Dermis microvascular lymphatic vessel endothelial cell (primary cell): ENCODE measurements around the gene FMN2. TPM values are rescaled to one million over a fixed set of nuclear protein-coding genes. Genes with fewer than 3 reads are reported as not detected.

Source experiments
- DNase-seq, 2 donors: peaks; one replicate each; pipeline versions ENCODE4 v3.0.0 to v3.0.0-alpha.2; 2010; ENCODE audit warnings: low read depth in 2 of 2
- total RNA-seq: library from RNA; depleted of rRNA; stranded (reverse); fragments of >200 nt; gene quantifications from 2 replicates; pipeline ENCODE4 v1.2.1, GENCODE V29; 2014

Gene FMN2
- total RNA-seq, 1 donor from 2014 or later = not detected

- DNase-seq = no peak
Observed at GRCh38 chr1:240423246-240423924, 331.7 kb downstream of the FMN2 start.

- no peak for DNase-seq
Observed at GRCh38 chr1:240424740-240425464, 333.2 kb downstream of the FMN2 start.

GRCh38 chr1:240426051-240426450, 334.4 kb downstream of the FMN2 start:
- DNase-seq = no peak

- DNase-seq = no peak
Observed at GRCh38 chr1:240435996-240436566, 344.4 kb downstream of the FMN2 start.

GRCh38 chr1:240441669-240442068, 350.0 kb downstream of the FMN2 start:
- no peak for DNase-seq

GRCh38 chr1:240445369-240445768, 353.7 kb downstream of the FMN2 start:
- DNase-seq = no peak

- DNase-seq = peak in 1 of 2 donors; percentile 2
Observed at GRCh38 chr1:240455228-240455821, 363.6 kb downstream of the FMN2 start.

- DNase-seq = no peak
Observed at GRCh38 chr1:240457203-240457602, 365.5 kb downstream of the FMN2 start.

- no peak for DNase-seq
Observed at GRCh38 chr1:240462277-240462676, 370.6 kb downstream of the FMN2 start.

- no peak for DNase-seq
Observed at GRCh38 chr1:240462766-240463395, 371.2 kb downstream of the FMN2 start.

- DNase-seq = no peak
Observed at GRCh38 chr1:240464099-240464498, 372.4 kb downstream of the FMN2 start.

- DNase-seq = no peak
Observed at GRCh38 chr1:240465531-240465940, 373.9 kb downstream of the FMN2 start.

- no peak for DNase-seq
Observed at GRCh38 chr1:240466509-240466908, 374.8 kb downstream of the FMN2 start.

GRCh38 chr1:240467895-240468294, 376.2 kb downstream of the FMN2 start:
- no peak for DNase-seq

GRCh38 chr1:240468656-240469055, 377.0 kb downstream of the FMN2 start:
- DNase-seq = no peak

- no peak for DNase-seq
Observed at GRCh38 chr1:240474133-240474614, 382.5 kb downstream of the FMN2 start.

- DNase-seq = no peak
Observed at GRCh38 chr1:240475832-240476231, 384.1 kb downstream of the FMN2 start.

- no peak for DNase-seq
Observed at GRCh38 chr1:240478536-240478935, 386.9 kb downstream of the FMN2 start.

GRCh38 chr1:240484804-240485443, 393.2 kb downstream of the FMN2 start:
- no peak for DNase-seq

GRCh38 chr1:240486611-240487010, 394.9 kb downstream of the FMN2 start:
- no peak for DNase-seq

GRCh38 chr1:240487493-240487892, 395.8 kb downstream of the FMN2 start:
- no peak for DNase-seq
